ENCODE data around the gene ADAMTSL3. TPM values are rescaled to one million over a fixed set of nuclear protein-coding genes. Genes with fewer than 3 reads are reported as not detected.

Gene ADAMTSL3
- polyA plus RNA-seq, 1 of the 3 experiments (the other 2 are of a cell fraction) = 0.02 TPM

- Histone ChIP-seq H3K36me3 (replicated peaks in 1 of 2; ENCODE audit: control insufficient read depth in 1 of 2, insufficient read depth in 2 of 2, low read length in 1 of 2) (no peaks in the 10 kb centered on the region), H3K4me3 (ENCODE audit: low read depth in 2 of 2, low read length in 1 of 2) (no peak overlapping the region), H2AFZ (ENCODE audit: low read depth) (no peak overlapping the region), H3K27me3 (ENCODE audit: insufficient read depth) (no peaks in the 10 kb centered on the region), H3K9ac (no peak overlapping the region), H3K4me2 (no peak overlapping the region), H3K4me1 (ENCODE audit: control insufficient read depth in 1 of 2, insufficient read depth in 2 of 2, low read depth in 1 of 2, low read length in 1 of 2) (no peaks in the 10 kb centered on the region), H3K9me2 (no peaks in the 10 kb centered on the region), H4K20me1 (ENCODE audit: insufficient read depth) (no peaks in the 10 kb centered on the region), H3F3A (replicated peaks; ENCODE audit: insufficient read depth) (no peaks in the 10 kb centered on the region), H3K9me3 (no peaks in the 10 kb centered on the region), H3K27ac (ENCODE audit: low read depth in 2 of 2, low read length in 1 of 2) (no peak overlapping the region), H3K79me2 (ENCODE audit: insufficient read depth) (no peaks in the 10 kb centered on the region)
- ChIA-PET POLR2A (no interaction called here), CTCF (no interaction called here)
- DNase-seq = no peak
- WGBS (ENCODE audit: low lambda C conversion rate) = 15% methylated on average over 3 of the region's 3 CpGs
- no peak for TF ChIP-seq FOSL2 (IDR thresholded peaks at IDR 0.05; ENCODE audit: borderline replicate concordance, low read depth)
- no peak for TF ChIP-seq RAD21 (IDR thresholded peaks at IDR 0.05; ENCODE audit: low read length)
- no peak for TF ChIP-seq MEF2A (IDR thresholded peaks at IDR 0.05; ENCODE audit: borderline replicate concordance, low read depth)
- no peak for TF ChIP-seq EZH2phosphoT487 (IDR thresholded peaks at IDR 0.05; ENCODE audit: borderline replicate concordance, low read depth)
- no peak for TF ChIP-seq TCF12 (IDR thresholded peaks at IDR 0.05)
- TF ChIP-seq TEAD4 (IDR thresholded peaks at IDR 0.05; ENCODE audit: borderline replicate concordance, insufficient read depth) = no peak
- no peak for TF ChIP-seq SIN3A (IDR thresholded peaks at IDR 0.05; ENCODE audit: borderline replicate concordance, low read depth, low read length)
Measured at GRCh38 chr15:83721981-83722380, 68.1 kb downstream of the ADAMTSL3 start.

- Histone ChIP-seq H3K4me2 (no peak overlapping the region), H3F3A (replicated peaks; ENCODE audit: insufficient read depth) (no peaks in the 10 kb centered on the region), H3K79me2 (ENCODE audit: insufficient read depth) (no peaks in the 10 kb centered on the region), H3K9me3 (no peaks in the 10 kb centered on the region), H3K27ac (ENCODE audit: low read depth in 2 of 2, low read length in 1 of 2) (no peak overlapping the region), H3K9me2 (no peaks in the 10 kb centered on the region), H3K9ac (no peak overlapping the region), H3K4me3 (ENCODE audit: low read depth in 2 of 2, low read length in 1 of 2) (no peak overlapping the region), H2AFZ (ENCODE audit: low read depth) (no peak overlapping the region), H4K20me1 (ENCODE audit: insufficient read depth) (no peaks in the 10 kb centered on the region), H3K27me3 (ENCODE audit: insufficient read depth) (no peaks in the 10 kb centered on the region), H3K36me3 (replicated peaks in 1 of 2; ENCODE audit: control insufficient read depth in 1 of 2, insufficient read depth in 2 of 2, low read length in 1 of 2) (no peaks in the 10 kb centered on the region), H3K4me1 (ENCODE audit: control insufficient read depth in 1 of 2, insufficient read depth in 2 of 2, low read depth in 1 of 2, low read length in 1 of 2) (no peaks in the 10 kb centered on the region)
- no peak for DNase-seq
- ChIA-PET POLR2A (no interaction called here), CTCF (no interaction called here)
- TF ChIP-seq REST (IDR thresholded peaks at IDR 0.05; ENCODE audit: low read depth, low read length) (no peak), ZBTB33 (IDR thresholded peaks at IDR 0.05; ENCODE audit: borderline replicate concordance, low read depth) (no peak)
- 2% methylated on average over 1 of the region's 1 CpG for WGBS (ENCODE audit: low lambda C conversion rate)
Measured at GRCh38 chr15:83723216-83723615, 69.3 kb downstream of the ADAMTSL3 start.

Measured in SK-N-SH (cell line).